Fibroblast of villous mesenchyme (primary cell): ENCODE data around the gene NAALADL1. TPM values are rescaled to one million over a fixed set of nuclear protein-coding genes. Genes with fewer than 3 reads are reported as not detected.
A peak's percentile ranks its signal among the peaks of the same experiment; 100 is the strongest.
"Not testable (repeated sequence)": the region's sequence is repeated elsewhere in the genome, so short reads cannot be mapped to it uniquely, and the experiment has no call there.

Source experiments
- DNase-seq: peaks from one replicate; pipeline ENCODE4 v3.0.0-alpha.2; 2010; ENCODE audit warnings: low read depth
- H3K4me3 ChIP-seq: 2 replicates; pipeline ENCODE4 v1.5.1; 2011; ENCODE audit warnings: low read depth, mild to moderate bottlenecking, low read length
- CTCF ChIP-seq: IDR thresholded peaks from 2 replicates; pipeline ENCODE4 v1.5.1; 2012; ENCODE audit warnings: low read depth, mild to moderate bottlenecking, low read length; ENCODE audit not compliant: insufficient read depth
- total RNA-seq: library from RNA; depleted of rRNA; stranded (reverse); fragments of >200 nt; gene quantifications from 2 replicates; pipeline ENCODE4 v1.2.3, GENCODE V29; 2012

The NAALADL1 gene
- total RNA-seq, 1 donor = 23.7 TPM

- no peak for DNase-seq
- no peak overlapping the region for H3K4me3 ChIP-seq
- TF ChIP-seq CTCF = no peak
Observed at GRCh38 chr11:65034423-65034822, 23.9 kb downstream of the NAALADL1 start.

DNA sequence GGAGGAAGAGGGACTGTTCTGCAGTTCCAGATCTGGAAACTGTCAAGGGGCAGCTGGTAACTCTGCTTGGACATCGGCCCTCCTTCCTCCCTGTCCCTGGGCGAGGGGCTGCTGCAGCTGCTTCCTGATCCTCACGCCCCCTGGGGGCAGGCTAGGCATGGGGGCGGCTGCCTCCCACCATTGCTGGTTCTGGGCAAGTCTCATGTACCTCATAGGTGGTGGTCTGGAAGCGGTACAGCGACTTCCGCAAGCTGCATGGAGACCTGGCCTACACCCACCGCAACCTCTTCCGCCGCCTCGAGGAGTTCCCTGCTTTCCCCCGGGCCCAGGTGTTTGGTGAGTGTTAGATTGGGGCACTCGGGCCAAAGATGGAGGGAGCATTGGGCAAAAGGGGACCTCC is 26.1 kb downstream of the NAALADL1 start:
- H3K4me3 ChIP-seq = no peak overlapping the region
- no peak for TF ChIP-seq CTCF
- no peak for DNase-seq

DNA sequence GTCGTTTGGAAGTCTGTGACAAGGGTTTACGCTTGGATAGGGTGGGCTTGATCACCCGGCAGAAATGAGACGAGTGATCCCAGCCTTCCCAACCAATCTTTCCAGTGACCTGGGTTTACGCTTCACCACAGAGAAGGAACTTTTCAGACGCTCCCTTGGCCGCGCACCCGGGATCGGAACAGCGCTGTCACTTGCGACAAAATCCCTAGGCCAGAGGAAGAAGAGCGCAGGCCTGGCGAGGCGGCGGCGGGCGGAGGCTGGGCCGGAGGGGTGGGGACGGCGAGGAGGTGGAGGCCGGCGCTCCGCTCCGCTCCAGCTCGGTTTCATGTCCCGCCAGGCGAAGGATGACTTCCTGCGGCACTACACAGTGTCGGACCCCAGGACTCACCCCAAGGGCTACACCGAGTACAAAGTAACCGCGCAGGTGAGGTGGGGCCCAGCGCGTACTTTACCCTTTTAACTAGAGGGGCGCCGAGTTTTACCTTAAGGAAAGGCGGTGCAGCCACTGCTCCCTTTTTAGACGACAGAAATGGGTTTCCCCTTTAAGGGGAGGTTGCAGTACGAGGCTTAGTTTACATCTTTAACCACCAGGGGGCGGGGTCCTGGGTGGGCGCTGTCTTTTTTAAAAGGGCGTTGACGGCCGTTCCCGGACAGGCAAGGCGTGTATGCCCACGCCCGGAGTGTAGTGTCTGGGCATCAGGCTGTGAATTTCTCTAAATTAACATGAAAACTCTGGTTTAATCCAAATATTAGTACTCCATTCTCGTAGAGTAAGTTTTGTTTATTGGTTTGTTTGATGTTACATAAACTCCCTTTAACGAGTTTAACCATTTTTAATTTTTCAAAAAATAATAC is 30.9 kb downstream of the NAALADL1 start, which contains the start of gene SNX15:
Gene SNX15 (plus strand): TSS at position 227 of the 855 bp plus-strand sequence. CDS start 99 bp downstream, at position 326.
- H3K4me3 ChIP-seq = peak within 1 kb of the TSS; percentile 73
- TF ChIP-seq CTCF = peak; percentile 61
- DNase-seq = peak; percentile 98

GRCh38 chr11:65026810-65027209 is 31.5 kb downstream of the NAALADL1 start:
- peak overlapping the region; percentile 73 for H3K4me3 ChIP-seq
- no peak for DNase-seq
- no peak for TF ChIP-seq CTCF

DNA sequence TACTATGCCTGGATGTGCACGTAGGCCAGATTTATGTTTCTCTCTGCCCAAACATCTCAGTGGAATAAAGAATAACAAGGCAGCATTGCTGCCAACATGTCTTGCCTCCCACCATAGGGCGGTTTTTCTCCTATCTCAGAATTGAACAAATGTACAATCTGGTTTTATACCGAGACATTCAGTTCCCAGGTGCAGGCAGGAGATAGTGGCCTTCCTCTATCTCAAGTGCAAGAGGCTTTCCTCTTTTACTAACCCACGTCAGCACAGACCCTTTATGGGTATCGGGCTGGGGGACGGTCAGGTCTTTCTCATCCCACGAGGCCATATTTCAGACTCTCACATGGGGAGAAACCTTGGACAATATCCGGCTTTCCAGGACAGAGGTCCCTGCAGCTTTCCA is 34.9 kb downstream of the NAALADL1 start:
- DNase-seq, H3K4me3 ChIP-seq: not testable (repeated sequence)

- TF ChIP-seq CTCF = no peak
- H3K4me3 ChIP-seq = no peak overlapping the region
- DNase-seq = no peak
Observed at GRCh38 chr11:65021509-65021908, 36.8 kb downstream of the NAALADL1 start.

GRCh38 chr11:65021003-65021402 is 37.4 kb downstream of the NAALADL1 start:
- DNase-seq = no peak
- H3K4me3 ChIP-seq = no peak overlapping the region
- TF ChIP-seq CTCF = no peak
